Measurements from ENCODE around the gene ALDH1A2.

The ALDH1A2 gene

DNA sequence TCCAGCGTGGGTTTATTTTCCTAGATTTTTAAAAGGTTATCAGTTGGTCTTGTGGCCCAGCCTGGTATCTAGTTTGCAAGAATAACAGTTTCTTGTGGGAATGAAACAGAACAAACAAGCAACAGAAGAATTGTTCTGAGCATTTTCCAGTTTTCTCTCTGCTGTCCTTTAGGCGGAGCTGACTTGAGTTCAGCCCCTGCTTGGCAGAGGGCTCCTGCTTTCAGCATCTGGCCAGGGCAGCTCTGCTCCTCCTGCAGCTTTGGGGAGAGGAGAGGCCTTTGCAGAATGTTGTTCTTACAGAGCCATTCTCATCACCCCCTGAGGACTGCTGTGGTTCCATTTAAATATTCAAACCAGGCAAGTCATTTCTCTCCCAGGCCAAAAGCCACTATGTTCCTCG is 117.7 kb downstream of the ALDH1A2 start:
- DNase-seq (ENCODE audit: insufficient read length, low spot score): no peak
- no peak for FAIRE-seq

- FAIRE-seq (no peak), DNase-seq (ENCODE audit: insufficient read length, low spot score) (no peak)
These were observed 118.2 kb downstream of the ALDH1A2 start for GRCh38 chr15:57947282-57947681.

DNA sequence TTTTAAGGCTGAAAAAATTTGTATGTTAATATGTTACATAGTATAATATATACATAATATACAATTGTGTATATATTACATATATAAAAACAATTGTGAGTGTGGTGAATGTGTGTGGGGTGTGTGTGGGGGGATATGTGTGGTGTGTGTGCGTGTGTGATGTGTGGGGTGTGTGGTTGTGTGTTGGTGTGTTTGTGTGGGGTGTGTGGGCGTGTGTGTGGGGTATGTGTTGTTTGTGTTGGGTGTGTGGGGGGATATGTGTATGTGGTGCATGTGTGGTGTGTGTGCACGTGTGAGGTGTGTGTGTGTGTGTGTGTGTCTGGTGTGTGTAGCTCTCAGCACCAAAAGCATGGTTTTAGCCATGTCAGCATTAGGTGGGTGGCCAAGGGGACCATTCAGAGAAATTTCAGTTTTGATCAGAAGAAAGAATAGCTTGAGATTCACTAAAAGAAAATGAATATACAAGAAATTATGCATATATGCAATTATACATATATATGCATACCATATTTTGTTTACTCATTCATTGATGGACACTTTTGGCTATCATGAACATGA is 118.9 kb downstream of the ALDH1A2 start:
- FAIRE-seq (no peak), DNase-seq (ENCODE audit: insufficient read length, low spot score) (no peak)

GRCh38 chr15:57945616-57946015 is 119.9 kb downstream of the ALDH1A2 start:
- DNase-seq (ENCODE audit: insufficient read length, low spot score) (no peak), FAIRE-seq (no peak)

GRCh38 chr15:57943754-57944420 is 121.6 kb downstream of the ALDH1A2 start:
- FAIRE-seq (no peak), DNase-seq (ENCODE audit: insufficient read length, low spot score) (no peak)

GRCh38 chr15:57943171-57943570 is 122.3 kb downstream of the ALDH1A2 start:
- FAIRE-seq (no peak), DNase-seq (ENCODE audit: insufficient read length, low spot score) (no peak)

- DNase-seq (ENCODE audit: insufficient read length, low spot score): no peak
- no peak for FAIRE-seq
These were observed 123.7 kb downstream of the ALDH1A2 start for GRCh38 chr15:57941816-57942215.

- no peak for DNase-seq (ENCODE audit: insufficient read length, low spot score)
- FAIRE-seq: no peak
These were observed 133.2 kb downstream of the ALDH1A2 start for GRCh38 chr15:57932348-57932747.

GRCh38 chr15:57931570-57931969 is 133.9 kb downstream of the ALDH1A2 start:
- FAIRE-seq (no peak), DNase-seq (ENCODE audit: insufficient read length, low spot score) (no peak)

DNA sequence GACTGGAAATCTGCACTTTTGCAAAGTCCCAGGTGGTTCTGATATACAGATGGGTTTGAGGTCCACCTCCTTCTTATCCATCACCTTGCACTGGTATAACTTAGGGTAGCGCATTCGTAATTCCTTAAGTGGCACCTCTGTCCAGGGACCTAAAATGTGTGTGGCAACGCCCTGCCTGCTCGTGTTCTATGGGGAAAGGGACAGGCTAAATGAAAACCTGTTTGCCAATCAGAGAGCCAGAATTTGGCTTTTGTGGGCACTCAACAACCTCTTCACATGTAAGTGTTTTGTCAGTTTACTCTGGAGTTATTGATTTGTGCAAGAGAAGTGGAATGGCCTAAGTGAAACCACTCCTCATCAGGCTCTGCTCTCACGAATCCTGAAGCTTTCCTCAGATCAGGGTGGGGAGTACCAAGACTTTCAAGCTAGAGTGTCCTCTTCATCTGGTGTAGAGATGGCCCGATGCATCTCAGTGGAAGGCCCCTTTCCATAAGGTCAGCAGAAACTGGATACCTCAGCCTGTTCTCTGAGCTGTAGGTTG is 138.3 kb downstream of the ALDH1A2 start:
- FAIRE-seq (no peak), DNase-seq (ENCODE audit: insufficient read length, low spot score) (no peak)

DNA sequence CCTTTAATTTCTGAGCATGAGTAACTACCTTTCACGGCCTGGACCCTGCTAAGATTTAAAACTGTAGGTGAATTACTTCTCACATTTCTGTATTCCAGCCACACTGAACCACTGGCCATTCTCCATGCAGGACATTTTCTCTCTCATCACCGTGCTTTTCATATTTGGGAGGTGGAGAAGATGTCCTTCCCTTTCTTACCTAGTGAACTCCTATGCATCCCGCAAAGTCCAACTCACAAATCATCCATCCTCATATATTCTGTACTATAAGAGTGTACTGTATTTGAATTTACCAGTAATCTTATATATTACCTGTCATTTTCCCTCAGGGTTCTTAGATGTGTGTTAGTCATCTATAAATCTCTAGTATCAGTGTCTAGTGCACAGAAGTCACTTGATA is 139.9 kb downstream of the ALDH1A2 start:
- FAIRE-seq: no peak

GRCh38 chr15:57924598-57924997 is 140.9 kb downstream of the ALDH1A2 start:
- no peak for DNase-seq (ENCODE audit: insufficient read length, low spot score)

More for the DNA sequence above, 139.9 kb downstream of the ALDH1A2 start:
- DNase-seq (ENCODE audit: insufficient read length, low spot score): no peak

GRCh38 chr15:57923750-57924149 is 141.8 kb downstream of the ALDH1A2 start:
- FAIRE-seq (no peak), DNase-seq (ENCODE audit: insufficient read length, low spot score) (no peak)

More at GRCh38 chr15:57924598-57924997, 140.9 kb downstream of the ALDH1A2 start:
- FAIRE-seq: no peak

DNA sequence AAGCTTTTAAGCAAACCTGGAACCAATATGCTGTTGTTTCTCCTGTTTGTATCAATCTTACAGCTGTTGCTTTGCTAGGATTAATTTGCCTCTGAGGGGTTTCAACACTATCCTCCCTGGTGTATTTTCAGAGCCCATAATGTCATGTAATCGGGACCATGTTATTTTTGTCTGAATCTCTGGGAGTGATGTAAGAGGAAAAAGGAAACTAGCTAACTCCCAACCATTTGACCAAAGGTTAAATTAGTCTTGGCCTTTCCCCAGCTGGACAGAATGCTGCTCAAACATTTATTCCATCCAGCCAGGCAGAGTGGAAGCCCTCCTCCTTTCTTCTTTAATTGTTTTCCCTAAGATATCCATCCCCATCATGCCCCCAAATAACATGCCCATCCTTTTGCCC is 142.2 kb downstream of the ALDH1A2 start:
- no peak for FAIRE-seq

DNA sequence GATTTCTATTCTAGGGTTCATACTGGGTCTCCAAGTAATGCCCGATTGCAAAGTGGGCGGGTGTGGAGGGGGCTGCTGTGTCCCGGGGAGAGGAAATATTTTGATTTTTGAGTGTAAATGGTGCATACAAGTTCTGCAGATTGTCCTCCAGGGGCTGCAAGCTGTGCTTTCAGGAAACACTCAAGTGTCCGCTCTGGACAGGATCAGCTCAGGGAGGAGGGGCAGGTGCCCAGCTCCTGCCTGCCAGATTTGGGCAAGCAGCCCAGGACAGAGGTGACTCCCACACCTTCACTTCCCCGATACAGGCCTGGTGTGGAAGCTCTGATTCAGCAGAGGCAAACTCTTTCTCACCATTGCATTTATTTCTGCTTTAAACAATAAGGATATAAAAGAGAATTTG is 142.7 kb downstream of the ALDH1A2 start:
- DNase-seq (ENCODE audit: insufficient read length, low spot score) (no peak), FAIRE-seq (no peak)

More for the DNA sequence above, 142.2 kb downstream of the ALDH1A2 start:
- DNase-seq (ENCODE audit: insufficient read length, low spot score): no peak

DNA sequence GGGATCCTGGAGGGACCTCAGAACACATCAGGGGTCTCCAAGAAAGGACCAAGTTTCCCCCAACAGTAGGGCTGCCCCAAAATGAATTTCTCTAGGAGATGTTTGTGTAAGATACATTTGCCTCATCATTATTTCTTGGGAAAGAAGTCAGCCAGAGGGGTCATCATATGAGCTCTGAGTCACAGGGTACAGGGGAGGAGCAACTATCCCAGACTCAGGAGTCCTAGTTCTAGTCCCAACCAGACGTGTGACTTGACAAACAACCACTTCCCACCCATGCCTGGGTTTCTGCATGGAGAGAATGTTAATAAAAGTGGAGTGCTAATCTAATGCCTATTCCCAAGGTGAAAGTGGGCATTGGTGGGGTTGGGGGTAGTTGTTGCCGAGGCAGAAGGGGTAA is 144.1 kb downstream of the ALDH1A2 start:
- DNase-seq (ENCODE audit: insufficient read length, low spot score) (no peak), FAIRE-seq (no peak)

- FAIRE-seq (no peak), DNase-seq (ENCODE audit: insufficient read length, low spot score) (no peak)
These were observed 144.6 kb downstream of the ALDH1A2 start for GRCh38 chr15:57920911-57921310.

- FAIRE-seq: no peak
- DNase-seq (ENCODE audit: insufficient read length, low spot score): no peak
These were observed 145.8 kb downstream of the ALDH1A2 start for GRCh38 chr15:57919754-57920153.

- FAIRE-seq (no peak), DNase-seq (ENCODE audit: insufficient read length, low spot score) (no peak)
These were observed 147.5 kb downstream of the ALDH1A2 start for GRCh38 chr15:57917998-57918397.

GRCh38 chr15:57916695-57917094 is 148.8 kb downstream of the ALDH1A2 start:
- no peak for DNase-seq (ENCODE audit: insufficient read length, low spot score)

GRCh38 chr15:57915827-57916531 is 149.5 kb downstream of the ALDH1A2 start:
- no peak for FAIRE-seq

More at GRCh38 chr15:57916695-57917094, 148.8 kb downstream of the ALDH1A2 start:
- no peak for FAIRE-seq

More at GRCh38 chr15:57915827-57916531, 149.5 kb downstream of the ALDH1A2 start:
- DNase-seq (ENCODE audit: insufficient read length, low spot score): no peak

Measured in GM19239 (cell line).